ENCODE measurements around the gene MTFR1L. TPM values are rescaled to one million over a fixed set of nuclear protein-coding genes. Genes with fewer than 3 reads are reported as not detected.

MTFR1L gene
- total and polyA plus RNA-seq, 9 of the 15 experiments (the other 6 are each of a cell fraction or from before 2014, with no cell fraction given), result 41.4 to 98.5 (median 53.7) TPM

DNA sequence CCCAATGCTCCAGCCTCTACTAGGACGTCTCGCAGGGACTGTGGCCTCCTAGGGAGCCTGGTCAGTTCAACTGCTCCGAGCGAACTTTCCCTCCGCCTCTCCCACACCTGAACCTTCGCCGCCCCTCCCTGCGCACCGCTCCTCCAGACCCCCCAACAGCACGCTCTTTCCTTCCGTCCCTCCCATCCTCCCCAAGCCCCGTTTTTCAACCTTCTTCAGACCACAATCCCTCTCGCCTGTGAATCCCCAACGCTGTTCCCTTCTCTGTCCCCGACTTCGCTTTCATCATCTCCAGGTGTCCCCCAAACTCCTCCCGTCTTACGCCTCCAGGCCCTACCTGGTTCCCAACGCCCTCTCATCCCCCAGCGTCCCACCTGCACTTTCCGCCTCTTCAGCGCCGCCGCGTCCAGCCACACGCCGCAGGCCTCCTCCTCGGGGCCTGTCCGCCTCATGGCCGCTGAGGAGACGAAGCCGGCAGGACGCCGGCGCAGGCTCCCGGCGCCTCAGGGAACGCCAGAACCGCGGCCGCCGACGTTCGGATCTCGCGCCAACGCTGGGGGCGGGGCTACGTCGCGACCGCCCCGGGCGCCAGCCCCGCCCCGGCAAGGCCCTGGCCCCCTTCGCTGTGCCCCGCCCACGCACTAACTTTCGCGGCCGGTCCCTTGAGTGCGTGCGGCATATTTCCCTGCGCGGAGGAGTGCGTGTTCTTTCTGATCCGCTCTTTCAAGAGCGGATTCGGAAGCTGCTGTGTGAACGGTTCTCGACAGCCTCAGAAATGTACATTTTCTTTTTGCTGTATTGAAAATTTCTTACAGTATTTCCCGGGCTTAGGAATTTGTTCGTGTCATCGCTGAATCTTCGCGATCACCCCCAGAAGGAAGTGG lies 39.4 kb downstream of the MTFR1L start, which contains the start of gene AUNIP (continued):
- TF ChIP-seq, protein P1, sequence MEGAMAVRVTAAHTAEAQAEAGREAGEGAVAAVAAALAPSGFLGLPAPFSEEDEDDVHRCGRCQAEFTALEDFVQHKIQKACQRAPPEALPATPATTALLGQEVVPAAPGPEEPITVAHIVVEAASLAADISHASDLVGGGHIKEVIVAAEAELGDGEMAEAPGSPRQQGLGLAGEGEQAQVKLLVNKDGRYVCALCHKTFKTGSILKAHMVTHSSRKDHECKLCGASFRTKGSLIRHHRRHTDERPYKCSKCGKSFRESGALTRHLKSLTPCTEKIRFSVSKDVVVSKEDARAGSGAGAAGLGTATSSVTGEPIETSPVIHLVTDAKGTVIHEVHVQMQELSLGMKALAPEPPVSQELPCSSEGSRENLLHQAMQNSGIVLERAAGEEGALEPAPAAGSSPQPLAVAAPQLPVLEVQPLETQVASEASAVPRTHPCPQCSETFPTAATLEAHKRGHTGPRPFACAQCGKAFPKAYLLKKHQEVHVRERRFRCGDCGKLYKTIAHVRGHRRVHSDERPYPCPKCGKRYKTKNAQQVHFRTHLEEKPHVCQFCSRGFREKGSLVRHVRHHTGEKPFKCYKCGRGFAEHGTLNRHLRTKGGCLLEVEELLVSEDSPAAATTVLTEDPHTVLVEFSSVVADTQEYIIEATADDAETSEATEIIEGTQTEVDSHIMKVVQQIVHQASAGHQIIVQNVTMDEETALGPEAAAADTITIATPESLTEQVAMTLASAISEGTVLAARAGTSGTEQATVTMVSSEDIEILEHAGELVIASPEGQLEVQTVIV (CRISPR knock-in tag; IDR thresholded peaks at IDR 0.05; ENCODE audit: borderline replicate concordance), result no peak
- TF ChIP-seq ZNF121 (CRISPR knock-in tag; conservative IDR thresholded peaks at IDR 0.05) (no peak), ETV1 (tag; conservative IDR thresholded peaks at IDR 0.05; ENCODE audit: low read depth) (no peak), ZNF316 (IDR thresholded peaks at IDR 0.05) (peak; percentile 49; the same call in 1 of the 2 replicates), ASH1L (IDR thresholded peaks at IDR 0.05; ENCODE audit: borderline replicate concordance, low read depth, partially characterized antibody) (peak; percentile 44), WHSC1 (IDR thresholded peaks at IDR 0.05; ENCODE audit: low read length) (no peak), NONO (IDR thresholded peaks at IDR 0.05; ENCODE audit: low read depth in 2 of 2, low read length in 1 of 2) (peak; percentile 70 to 84; a peak in 2 of 4 replicates)
- TF ChIP-seq, protein P2, sequence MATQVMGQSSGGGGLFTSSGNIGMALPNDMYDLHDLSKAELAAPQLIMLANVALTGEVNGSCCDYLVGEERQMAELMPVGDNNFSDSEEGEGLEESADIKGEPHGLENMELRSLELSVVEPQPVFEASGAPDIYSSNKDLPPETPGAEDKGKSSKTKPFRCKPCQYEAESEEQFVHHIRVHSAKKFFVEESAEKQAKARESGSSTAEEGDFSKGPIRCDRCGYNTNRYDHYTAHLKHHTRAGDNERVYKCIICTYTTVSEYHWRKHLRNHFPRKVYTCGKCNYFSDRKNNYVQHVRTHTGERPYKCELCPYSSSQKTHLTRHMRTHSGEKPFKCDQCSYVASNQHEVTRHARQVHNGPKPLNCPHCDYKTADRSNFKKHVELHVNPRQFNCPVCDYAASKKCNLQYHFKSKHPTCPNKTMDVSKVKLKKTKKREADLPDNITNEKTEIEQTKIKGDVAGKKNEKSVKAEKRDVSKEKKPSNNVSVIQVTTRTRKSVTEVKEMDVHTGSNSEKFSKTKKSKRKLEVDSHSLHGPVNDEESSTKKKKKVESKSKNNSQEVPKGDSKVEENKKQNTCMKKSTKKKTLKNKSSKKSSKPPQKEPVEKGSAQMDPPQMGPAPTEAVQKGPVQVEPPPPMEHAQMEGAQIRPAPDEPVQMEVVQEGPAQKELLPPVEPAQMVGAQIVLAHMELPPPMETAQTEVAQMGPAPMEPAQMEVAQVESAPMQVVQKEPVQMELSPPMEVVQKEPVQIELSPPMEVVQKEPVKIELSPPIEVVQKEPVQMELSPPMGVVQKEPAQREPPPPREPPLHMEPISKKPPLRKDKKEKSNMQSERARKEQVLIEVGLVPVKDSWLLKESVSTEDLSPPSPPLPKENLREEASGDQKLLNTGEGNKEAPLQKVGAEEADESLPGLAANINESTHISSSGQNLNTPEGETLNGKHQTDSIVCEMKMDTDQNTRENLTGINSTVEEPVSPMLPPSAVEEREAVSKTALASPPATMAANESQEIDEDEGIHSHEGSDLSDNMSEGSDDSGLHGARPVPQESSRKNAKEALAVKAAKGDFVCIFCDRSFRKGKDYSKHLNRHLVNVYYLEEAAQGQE (IDR thresholded peaks at IDR 0.05; ENCODE audit: borderline replicate concordance), result 0 out of 2 replicates have a peak, but pooled peaks have one; percentile 3
- TF ChIP-seq, protein P2 (CRISPR knock-in tag; IDR thresholded peaks at IDR 0.05; ENCODE audit: low read depth), result peak; percentile 40; the same call in 1 of the 2 replicates
- TF ChIP-seq, protein P3, sequence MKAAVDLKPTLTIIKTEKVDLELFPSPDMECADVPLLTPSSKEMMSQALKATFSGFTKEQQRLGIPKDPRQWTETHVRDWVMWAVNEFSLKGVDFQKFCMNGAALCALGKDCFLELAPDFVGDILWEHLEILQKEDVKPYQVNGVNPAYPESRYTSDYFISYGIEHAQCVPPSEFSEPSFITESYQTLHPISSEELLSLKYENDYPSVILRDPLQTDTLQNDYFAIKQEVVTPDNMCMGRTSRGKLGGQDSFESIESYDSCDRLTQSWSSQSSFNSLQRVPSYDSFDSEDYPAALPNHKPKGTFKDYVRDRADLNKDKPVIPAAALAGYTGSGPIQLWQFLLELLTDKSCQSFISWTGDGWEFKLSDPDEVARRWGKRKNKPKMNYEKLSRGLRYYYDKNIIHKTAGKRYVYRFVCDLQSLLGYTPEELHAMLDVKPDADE (conservative IDR thresholded peaks at IDR 0.05; ENCODE audit: control insufficient read depth, low read depth, low read length), result peak; percentile 46; the same call in 1 of the 2 replicates
- TF ChIP-seq, protein P4, sequence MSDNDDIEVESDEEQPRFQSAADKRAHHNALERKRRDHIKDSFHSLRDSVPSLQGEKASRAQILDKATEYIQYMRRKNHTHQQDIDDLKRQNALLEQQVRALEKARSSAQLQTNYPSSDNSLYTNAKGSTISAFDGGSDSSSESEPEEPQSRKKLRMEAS (CRISPR knock-in tag; IDR thresholded peaks at IDR 0.05), result peak; percentile 84
- TF ChIP-seq, protein P5, sequence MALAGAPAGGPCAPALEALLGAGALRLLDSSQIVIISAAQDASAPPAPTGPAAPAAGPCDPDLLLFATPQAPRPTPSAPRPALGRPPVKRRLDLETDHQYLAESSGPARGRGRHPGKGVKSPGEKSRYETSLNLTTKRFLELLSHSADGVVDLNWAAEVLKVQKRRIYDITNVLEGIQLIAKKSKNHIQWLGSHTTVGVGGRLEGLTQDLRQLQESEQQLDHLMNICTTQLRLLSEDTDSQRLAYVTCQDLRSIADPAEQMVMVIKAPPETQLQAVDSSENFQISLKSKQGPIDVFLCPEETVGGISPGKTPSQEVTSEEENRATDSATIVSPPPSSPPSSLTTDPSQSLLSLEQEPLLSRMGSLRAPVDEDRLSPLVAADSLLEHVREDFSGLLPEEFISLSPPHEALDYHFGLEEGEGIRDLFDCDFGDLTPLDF (CRISPR knock-in tag; IDR thresholded peaks at IDR 0.05), result peak; percentile 92
